ENCODE measurements around the gene LAMA3. TPM values are rescaled to one million over a fixed set of nuclear protein-coding genes. Genes with fewer than 3 reads are reported as not detected.

Gene LAMA3, protein sequence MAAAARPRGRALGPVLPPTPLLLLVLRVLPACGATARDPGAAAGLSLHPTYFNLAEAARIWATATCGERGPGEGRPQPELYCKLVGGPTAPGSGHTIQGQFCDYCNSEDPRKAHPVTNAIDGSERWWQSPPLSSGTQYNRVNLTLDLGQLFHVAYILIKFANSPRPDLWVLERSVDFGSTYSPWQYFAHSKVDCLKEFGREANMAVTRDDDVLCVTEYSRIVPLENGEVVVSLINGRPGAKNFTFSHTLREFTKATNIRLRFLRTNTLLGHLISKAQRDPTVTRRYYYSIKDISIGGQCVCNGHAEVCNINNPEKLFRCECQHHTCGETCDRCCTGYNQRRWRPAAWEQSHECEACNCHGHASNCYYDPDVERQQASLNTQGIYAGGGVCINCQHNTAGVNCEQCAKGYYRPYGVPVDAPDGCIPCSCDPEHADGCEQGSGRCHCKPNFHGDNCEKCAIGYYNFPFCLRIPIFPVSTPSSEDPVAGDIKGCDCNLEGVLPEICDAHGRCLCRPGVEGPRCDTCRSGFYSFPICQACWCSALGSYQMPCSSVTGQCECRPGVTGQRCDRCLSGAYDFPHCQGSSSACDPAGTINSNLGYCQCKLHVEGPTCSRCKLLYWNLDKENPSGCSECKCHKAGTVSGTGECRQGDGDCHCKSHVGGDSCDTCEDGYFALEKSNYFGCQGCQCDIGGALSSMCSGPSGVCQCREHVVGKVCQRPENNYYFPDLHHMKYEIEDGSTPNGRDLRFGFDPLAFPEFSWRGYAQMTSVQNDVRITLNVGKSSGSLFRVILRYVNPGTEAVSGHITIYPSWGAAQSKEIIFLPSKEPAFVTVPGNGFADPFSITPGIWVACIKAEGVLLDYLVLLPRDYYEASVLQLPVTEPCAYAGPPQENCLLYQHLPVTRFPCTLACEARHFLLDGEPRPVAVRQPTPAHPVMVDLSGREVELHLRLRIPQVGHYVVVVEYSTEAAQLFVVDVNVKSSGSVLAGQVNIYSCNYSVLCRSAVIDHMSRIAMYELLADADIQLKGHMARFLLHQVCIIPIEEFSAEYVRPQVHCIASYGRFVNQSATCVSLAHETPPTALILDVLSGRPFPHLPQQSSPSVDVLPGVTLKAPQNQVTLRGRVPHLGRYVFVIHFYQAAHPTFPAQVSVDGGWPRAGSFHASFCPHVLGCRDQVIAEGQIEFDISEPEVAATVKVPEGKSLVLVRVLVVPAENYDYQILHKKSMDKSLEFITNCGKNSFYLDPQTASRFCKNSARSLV (N-terminal part only)
- 29.5 to 44.3 TPM (median 41.7 TPM) in 5 replicates for total RNA-seq (2022; extraction: Qiagen RNA extraction; ENCODE audit: low read depth)

DNA sequence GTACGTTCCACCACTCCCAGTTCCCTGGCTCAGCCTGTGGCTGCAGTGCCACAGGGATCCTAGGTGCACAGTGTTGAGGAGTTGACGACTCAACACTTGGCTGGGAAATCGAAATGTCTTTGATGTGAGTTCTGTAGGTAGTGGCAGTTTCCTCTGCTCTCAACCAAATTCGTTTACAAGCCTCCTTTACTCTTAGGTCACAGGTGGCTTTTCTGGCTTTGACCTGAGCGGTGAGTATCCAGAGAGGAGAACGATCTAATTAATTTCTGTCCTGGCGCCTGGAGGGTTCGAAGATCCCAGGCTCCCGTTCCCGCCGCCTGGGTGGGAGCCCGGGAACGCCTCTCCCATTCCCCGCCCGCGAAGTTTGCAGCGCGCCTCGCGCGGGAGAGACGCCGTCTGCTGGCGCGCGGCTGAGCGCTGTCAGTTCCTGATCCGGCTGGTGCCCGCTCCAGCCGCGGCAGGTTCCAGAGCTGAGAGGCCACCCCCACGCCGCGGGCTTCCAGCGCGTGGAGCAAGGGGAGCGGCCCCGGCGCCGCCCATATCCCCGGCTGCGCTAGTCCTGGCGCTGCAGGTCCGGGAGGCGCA lies at the start of gene LAMA3:
TSS of gene LAMA3 (plus strand) at position 423 of the 585 bp plus-strand sequence. CDS start 231 bp downstream, outside the sequence.

DNA sequence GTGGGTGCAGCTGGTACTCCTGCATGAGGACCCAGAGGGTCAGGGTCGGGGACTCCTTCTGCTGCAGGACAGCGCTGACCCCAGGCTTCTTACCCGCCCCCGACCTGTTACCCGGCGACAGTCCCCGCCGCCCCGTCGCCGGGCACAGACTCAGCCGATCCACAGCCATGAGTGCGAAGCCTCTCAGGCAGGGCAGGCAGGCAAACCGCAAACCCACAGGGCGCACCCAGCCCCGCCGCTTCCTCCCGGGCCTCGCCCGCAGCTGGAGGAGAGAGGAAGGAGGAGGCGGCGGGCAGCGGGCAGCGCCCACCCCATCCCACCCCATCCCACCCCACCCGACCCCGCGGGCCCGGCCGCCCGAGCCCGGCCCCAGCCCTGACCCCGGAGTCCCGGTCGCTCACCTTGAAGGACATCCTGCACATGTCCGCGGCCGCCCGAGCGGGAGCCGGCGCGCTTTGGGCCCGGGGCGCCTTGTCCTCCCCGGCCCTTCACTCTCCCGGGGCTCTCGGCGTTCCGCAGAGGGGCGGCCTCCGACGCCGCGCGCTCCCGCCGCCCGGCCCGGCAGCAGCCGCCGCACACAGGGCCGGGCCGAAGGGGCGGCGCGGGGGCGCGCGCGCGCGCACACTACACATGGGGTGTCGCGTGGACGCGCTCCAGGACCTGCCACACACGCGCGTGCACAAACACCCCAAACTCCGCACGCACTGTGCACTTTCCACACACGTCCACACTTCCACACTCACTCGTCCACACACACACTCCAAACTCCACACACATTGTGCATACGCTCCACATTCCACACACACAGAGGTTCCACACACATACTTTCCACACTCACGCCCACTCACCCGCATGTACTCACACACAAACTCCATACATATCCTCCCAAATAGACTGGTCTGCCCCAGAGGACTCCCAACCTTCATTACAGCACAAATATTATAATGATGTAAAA lies 26.7 kb upstream of the LAMA3 start, which contains the start of gene ANKRD29:
TSS of gene ANKRD29 (minus strand) at position 603 of the 955 bp plus-strand sequence. CDS start at position 422, 181 bp downstream.

Other genes starting within 250 kb of the LAMA3 start
- 27.8 to 39.9 TPM (median 32.4 TPM) in 5 replicates for gene RIOK3, start 236.2 kb upstream of the LAMA3 start, total RNA-seq (2022; extraction: Qiagen RNA extraction; ENCODE audit: low read depth)
- 13.8 to 17.7 TPM (median 16.3 TPM) in 5 replicates for gene RMC1, start 185.9 kb upstream of the LAMA3 start, total RNA-seq (2022; extraction: Qiagen RNA extraction; ENCODE audit: low read depth)
- 89.8 to 100 TPM (median 94.7 TPM) in 5 replicates for gene NPC1, start 102.9 kb upstream of the LAMA3 start, total RNA-seq (2022; extraction: Qiagen RNA extraction; ENCODE audit: low read depth)
- gene ANKRD29, start 26.5 kb upstream of the LAMA3 start, total RNA-seq (2022; extraction: Qiagen RNA extraction; ENCODE audit: low read depth), result 10.0 to 14.9 TPM (median 12.6 TPM) in 5 replicates

Data from A549 treated with DMSO at 1 μM for 4 hours (cell line).